Nephron progenitor cell (in vitro differentiated cells): ENCODE data around the gene TTLL11.

Source experiments
- DNase-seq: peaks from one replicate; pipeline ENCODE4 v3.0.0; 2021
- H3K27ac Mint-ChIP-seq: 2 replicates; pipeline ENCODE4 v1.8.0; 2021; ENCODE audit warnings: mild to moderate bottlenecking, moderate library complexity, mixed read lengths
- H3K27me3 Mint-ChIP-seq: 2 replicates; pipeline ENCODE4 v1.8.0; 2021; ENCODE audit warnings: mild to moderate bottlenecking, low read depth, mixed read lengths; ENCODE audit not compliant: poor library complexity
- H3K36me3 Mint-ChIP-seq: 2 replicates; pipeline ENCODE4 v1.8.0; 2021; ENCODE audit warnings: low read depth, mixed read lengths
- H3K4me1 Mint-ChIP-seq: 2 replicates; pipeline ENCODE4 v1.8.0; 2021; ENCODE audit warnings: mixed read lengths
- H3K4me3 Mint-ChIP-seq: 2 replicates; pipeline ENCODE4 v1.8.0; 2021; ENCODE audit warnings: mild to moderate bottlenecking, moderate library complexity, mixed read lengths
- H3K9me3 Mint-ChIP-seq: 2 replicates; pipeline ENCODE4 v1.8.0; 2021; ENCODE audit warnings: mild to moderate bottlenecking, moderate library complexity, mixed read lengths
- TF ChIP-seq, protein P1 (sequence below): fragments of 200-600 bp; sonication (generic); IDR thresholded peaks from 2 replicates; pipeline ENCODE4 v1.5.0; 2021; ENCODE audit warnings: antibody characterized with exemption

The TTLL11 gene

DNA sequence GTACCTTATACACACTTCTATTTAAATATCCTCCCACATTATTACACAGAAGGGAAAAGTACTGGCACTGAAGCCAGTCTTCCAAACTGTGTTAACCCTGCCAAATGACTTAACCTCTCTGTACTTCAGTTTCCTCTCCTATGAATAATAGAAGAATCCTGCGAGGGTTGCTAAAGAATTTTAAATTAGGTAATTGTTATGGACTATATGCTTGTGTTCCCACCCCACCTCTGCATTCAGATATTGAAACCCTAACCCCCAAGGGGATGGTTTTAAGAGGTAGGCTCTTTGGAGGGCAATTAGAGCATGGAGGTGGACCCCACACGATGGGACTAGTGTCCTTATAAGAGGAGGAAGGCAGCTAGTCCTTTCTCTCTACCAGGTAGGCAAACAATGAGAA lies 72.7 kb downstream of the TTLL11 start:
- H3K27me3 Mint-ChIP-seq, result peaks cover 42% of the 10 kb centered on the region
- H3K9me3 Mint-ChIP-seq, result peaks cover 10% of the 10 kb centered on the region
- TF ChIP-seq, protein P1, sequence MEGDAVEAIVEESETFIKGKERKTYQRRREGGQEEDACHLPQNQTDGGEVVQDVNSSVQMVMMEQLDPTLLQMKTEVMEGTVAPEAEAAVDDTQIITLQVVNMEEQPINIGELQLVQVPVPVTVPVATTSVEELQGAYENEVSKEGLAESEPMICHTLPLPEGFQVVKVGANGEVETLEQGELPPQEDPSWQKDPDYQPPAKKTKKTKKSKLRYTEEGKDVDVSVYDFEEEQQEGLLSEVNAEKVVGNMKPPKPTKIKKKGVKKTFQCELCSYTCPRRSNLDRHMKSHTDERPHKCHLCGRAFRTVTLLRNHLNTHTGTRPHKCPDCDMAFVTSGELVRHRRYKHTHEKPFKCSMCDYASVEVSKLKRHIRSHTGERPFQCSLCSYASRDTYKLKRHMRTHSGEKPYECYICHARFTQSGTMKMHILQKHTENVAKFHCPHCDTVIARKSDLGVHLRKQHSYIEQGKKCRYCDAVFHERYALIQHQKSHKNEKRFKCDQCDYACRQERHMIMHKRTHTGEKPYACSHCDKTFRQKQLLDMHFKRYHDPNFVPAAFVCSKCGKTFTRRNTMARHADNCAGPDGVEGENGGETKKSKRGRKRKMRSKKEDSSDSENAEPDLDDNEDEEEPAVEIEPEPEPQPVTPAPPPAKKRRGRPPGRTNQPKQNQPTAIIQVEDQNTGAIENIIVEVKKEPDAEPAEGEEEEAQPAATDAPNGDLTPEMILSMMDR, result no peak
- H3K27ac Mint-ChIP-seq, result no peak overlapping the region
- no peak overlapping the region for H3K4me3 Mint-ChIP-seq
- DNase-seq, result no peak
- no peaks in the 10 kb centered on the region for H3K4me1 Mint-ChIP-seq
- no peaks in the 10 kb centered on the region for H3K36me3 Mint-ChIP-seq

GRCh38 chr9:122016744-122017143 lies 76.4 kb downstream of the TTLL11 start:
- TF ChIP-seq, protein P1, result peak; percentile 29
- no peak overlapping the region for H3K27ac Mint-ChIP-seq

DNA sequence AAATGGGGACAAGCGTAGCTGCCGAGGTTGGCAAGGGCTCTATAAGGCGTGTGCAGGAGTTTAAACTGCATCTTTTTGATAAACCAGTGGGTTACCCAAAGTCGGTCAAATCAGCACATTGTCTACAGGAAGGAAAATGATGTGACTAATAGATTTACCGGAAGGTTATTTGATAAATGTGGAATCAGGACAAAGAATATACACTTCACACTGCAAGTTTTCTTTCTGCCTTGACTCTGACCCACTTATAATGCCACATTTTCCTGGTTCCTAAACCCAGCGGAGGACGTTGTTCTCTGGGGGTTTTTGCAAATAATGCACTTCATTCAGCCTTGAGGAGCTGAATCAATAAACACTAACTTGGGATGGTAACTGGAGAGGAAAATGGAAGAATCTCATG lies 76.8 kb downstream of the TTLL11 start:
- H3K27me3 Mint-ChIP-seq, result peaks cover 44% of the 10 kb centered on the region
- no peak overlapping the region for H3K4me3 Mint-ChIP-seq
- DNase-seq, result no peak
- H3K4me1 Mint-ChIP-seq, result no peaks in the 10 kb centered on the region
- TF ChIP-seq, protein P1, result no peak
- no peaks in the 10 kb centered on the region for H3K36me3 Mint-ChIP-seq
- H3K9me3 Mint-ChIP-seq, result no peaks in the 10 kb centered on the region
- no peak overlapping the region for H3K27ac Mint-ChIP-seq

More at GRCh38 chr9:122016744-122017143, 76.4 kb downstream of the TTLL11 start:
- Mint-ChIP-seq H3K4me1 (no peaks in the 10 kb centered on the region), H3K9me3 (no peaks in the 10 kb centered on the region), H3K36me3 (no peaks in the 10 kb centered on the region), H3K27me3 (peaks cover 46% of the 10 kb centered on the region), H3K4me3 (no peak overlapping the region)
- no peak for DNase-seq

GRCh38 chr9:122015170-122015821 lies 77.8 kb downstream of the TTLL11 start:
- no peak overlapping the region for H3K27ac Mint-ChIP-seq

GRCh38 chr9:122011818-122012498 lies 81.2 kb downstream of the TTLL11 start:
- Mint-ChIP-seq H3K36me3 (no peaks in the 10 kb centered on the region), H3K27me3 (peaks cover 38% of the 10 kb centered on the region)

More at GRCh38 chr9:122015170-122015821, 77.8 kb downstream of the TTLL11 start:
- peaks cover 38% of the 10 kb centered on the region for H3K27me3 Mint-ChIP-seq
- no peaks in the 10 kb centered on the region for H3K4me1 Mint-ChIP-seq
- H3K4me3 Mint-ChIP-seq, result no peak overlapping the region
- TF ChIP-seq, protein P1, result no peak
- H3K9me3 Mint-ChIP-seq, result no peaks in the 10 kb centered on the region
- no peaks in the 10 kb centered on the region for H3K36me3 Mint-ChIP-seq
- DNase-seq, result no peak

More at GRCh38 chr9:122011818-122012498, 81.2 kb downstream of the TTLL11 start:
- no peak for DNase-seq
- Mint-ChIP-seq H3K4me1 (no peaks in the 10 kb centered on the region), H3K9me3 (no peaks in the 10 kb centered on the region), H3K4me3 (no peak overlapping the region), H3K27ac (no peak overlapping the region)
- TF ChIP-seq, protein P1, result no peak
